A549 treated with AZD9567 at 1 μM for 4 hours (cell line): ENCODE measurements around the gene PCDHGC3. TPM values are rescaled to one million over a fixed set of nuclear protein-coding genes. Genes with fewer than 3 reads are reported as not detected.

ENCODE experiments used
- total RNA-seq: library from RNA; stranded (reverse); fragments of 200-300 nt; extraction: Qiagen RNA extraction; gene quantifications from 5 replicates; pipeline ENCODE4 v1.2.3, GENCODE V29; 2022; ENCODE audit not compliant: insufficient read depth

The PCDHGC3 gene
- total RNA-seq: 4.8 to 6.7 TPM (median 5.3 TPM) in 5 replicates

GRCh38 chr5:141475625-141476131 is at the start of gene PCDHGC3:
TSS of gene PCDHGC3 (plus strand) at chr5:141475966. CDS start at chr5:141476117, 151 bp downstream.

GRCh38 chr5:141430332-141431113 is 45.2 kb upstream of the PCDHGC3 start, which contains the start of gene PCDHGA12:
TSS of gene PCDHGA12 (plus strand) at chr5:141430507. CDS start at chr5:141430760, 253 bp downstream.

GRCh38 chr5:141484641-141485311 is 9.0 kb downstream of the PCDHGC3 start, which contains the start of gene PCDHGC4:
TSS of gene PCDHGC4 (plus strand) at chr5:141485030. CDS start at chr5:141485174, 144 bp downstream.

GRCh38 chr5:141488591-141489561 is 13.1 kb downstream of the PCDHGC3 start, which contains the start of gene PCDHGC5:
TSS of gene PCDHGC5 (plus strand) at chr5:141489081. CDS start at chr5:141489241, 160 bp downstream.

Other genes starting within 250 kb of the PCDHGC3 start
- 0.02 to 0.09 TPM (median 0.07 TPM) in 4 of 5 replicates, not detected in the other for gene PCDHB15, start 230.6 kb upstream of the PCDHGC3 start, total RNA-seq
- gene SLC25A2, start 171.9 kb upstream of the PCDHGC3 start, total RNA-seq: not detected in 5 replicates
- gene TAF7, start 155.2 kb upstream of the PCDHGC3 start, total RNA-seq: 60.6 to 75.9 TPM (median 73.6 TPM) in 5 replicates
- gene PCDHGA1, start 145.5 kb upstream of the PCDHGC3 start, total RNA-seq: 0.22 to 0.39 TPM (median 0.28 TPM) in 4 of 5 replicates, not detected in the other
- 0.42 to 1.1 TPM (median 0.53 TPM) in 5 replicates for gene PCDHGA2, start 137.2 kb upstream of the PCDHGC3 start, total RNA-seq
- gene PCDHGA3, start 132.1 kb upstream of the PCDHGC3 start, total RNA-seq: 0.02 TPM in 2 of 5 replicates, not detected in the others
- gene PCDHGB1, start 125.9 kb upstream of the PCDHGC3 start, total RNA-seq: 1.2 to 1.7 TPM (median 1.5 TPM) in 4 of 5 replicates, not detected in the other
- 0.08 to 0.17 TPM (median 0.13 TPM) in 4 of 5 replicates, not detected in the other for gene PCDHGA4, start 120.9 kb upstream of the PCDHGC3 start, total RNA-seq
- 0.07 to 0.13 TPM (median 0.08 TPM) in 4 of 5 replicates, not detected in the other for gene PCDHGB2, start 116.0 kb upstream of the PCDHGC3 start, total RNA-seq
- 0.09 to 0.87 TPM (median 0.14 TPM) in 5 replicates for gene PCDHGA5, start 111.8 kb upstream of the PCDHGC3 start, total RNA-seq
- 0.14 to 0.80 TPM (median 0.26 TPM) in 5 replicates for gene PCDHGB3, start 105.7 kb upstream of the PCDHGC3 start, total RNA-seq
- gene PCDHGA6, start 102.1 kb upstream of the PCDHGC3 start, total RNA-seq: 0.14 to 0.20 TPM (median 0.18 TPM) in 4 of 5 replicates, not detected in the other
- gene PCDHGA7, start 93.2 kb upstream of the PCDHGC3 start, total RNA-seq: 0.44 to 0.91 TPM (median 0.79 TPM) in 5 replicates
- 0.66 to 0.88 TPM (median 0.85 TPM) in 5 replicates for gene PCDHGB4, start 88.3 kb upstream of the PCDHGC3 start, total RNA-seq
- 0.02 to 0.05 TPM (median 0.04 TPM) in 4 of 5 replicates, not detected in the other for gene PCDHGA8, start 83.3 kb upstream of the PCDHGC3 start, total RNA-seq
- gene PCDHGB5, start 78.0 kb upstream of the PCDHGC3 start, total RNA-seq: 1.9 to 2.9 TPM (median 2.4 TPM) in 5 replicates
- 0.02 to 0.07 TPM (median 0.04 TPM) in 4 of 5 replicates, not detected in the other for gene PCDHGA9, start 73.2 kb upstream of the PCDHGC3 start, total RNA-seq
- 0.05 to 0.11 TPM (median 0.09 TPM) in 4 of 5 replicates, not detected in the other for gene PCDHGB6, start 67.9 kb upstream of the PCDHGC3 start, total RNA-seq
- gene PCDHGA10, start 63.0 kb upstream of the PCDHGC3 start, total RNA-seq: 0.05 TPM in 1 of 5 replicates, not detected in the others
- 0.05 to 0.70 TPM (median 0.06 TPM) in 5 replicates for gene PCDHGB7, start 58.3 kb upstream of the PCDHGC3 start, total RNA-seq
- gene PCDHGA11, start 54.9 kb upstream of the PCDHGC3 start, total RNA-seq: 0.01 to 0.03 TPM (median 0.02 TPM) in 3 of 5 replicates, not detected in the others
- gene PCDHGA12, start 45.5 kb upstream of the PCDHGC3 start, total RNA-seq: 0.01 to 0.02 TPM (median 0.02 TPM) in 3 of 5 replicates, not detected in the others
- 0.03 to 0.06 TPM in 2 of 5 replicates, not detected in the others for gene PCDHGC4, start 9.1 kb downstream of the PCDHGC3 start, total RNA-seq
- 0.01 TPM in 2 of 5 replicates, not detected in the others for gene PCDHGC5, start 13.1 kb downstream of the PCDHGC3 start, total RNA-seq
- gene DIAPH1, start 143.0 kb downstream of the PCDHGC3 start, total RNA-seq: 92.4 to 100 TPM (median 96.5 TPM) in 5 replicates
- gene HDAC3, start 160.9 kb downstream of the PCDHGC3 start, total RNA-seq: 24.4 to 57.5 TPM (median 54.5 TPM) in 5 replicates
- gene RELL2, start 161.0 kb downstream of the PCDHGC3 start, total RNA-seq: 2.8 to 5.0 TPM (median 4.4 TPM) in 5 replicates
- 7.8 to 12.3 TPM (median 10.5 TPM) in 5 replicates for gene FCHSD1, start 175.5 kb downstream of the PCDHGC3 start, total RNA-seq
- gene ARAP3, start 206.3 kb downstream of the PCDHGC3 start, total RNA-seq: 3.8 to 5.0 TPM (median 4.4 TPM) in 5 replicates